ENCODE results near the gene ARHGDIB. TPM values are rescaled to one million over a fixed set of nuclear protein-coding genes. Genes with fewer than 3 reads are reported as not detected.
A peak's percentile ranks its signal among the peaks of the same experiment; 100 is the strongest.

Gene ARHGDIB
- total and polyA plus RNA-seq, 10 of the 15 experiments (the other 5 are each of a cell fraction or from before 2014, with no cell fraction given), result 796 to 2,849 (median 1,346) TPM

- TF ChIP-seq ZBED1 (IDR thresholded peaks at IDR 0.05; ENCODE audit: borderline replicate concordance), result peak; percentile 76
- no peak for TF ChIP-seq BRCA1 (IDR thresholded peaks at IDR 0.05; ENCODE audit: low read depth, low read length)
- TF ChIP-seq NBN (IDR thresholded peaks at IDR 0.05), result peak; percentile 78
- no peak for TF ChIP-seq ZBTB11 (CRISPR knock-in tag; IDR thresholded peaks at IDR 0.05)
- no peak for TF ChIP-seq NFYA (IDR thresholded peaks at IDR 0.05; ENCODE audit: borderline replicate concordance, low read depth, low read length)
- TF ChIP-seq LARP7 (IDR thresholded peaks at IDR 0.05), result no peak
- TF ChIP-seq CUX1 (IDR thresholded peaks at IDR 0.05; ENCODE audit: insufficient replicate concordance, low read depth, low read length), result no peak
- TF ChIP-seq FOXM1 (IDR thresholded peaks at IDR 0.05; ENCODE audit: low read depth, low read length), result peak; percentile 47; the same call in 1 of the 2 replicates
- no peak for TF ChIP-seq SUPT20H (IDR thresholded peaks at IDR 0.05; ENCODE audit: borderline replicate concordance, control insufficient read depth, low read depth, low read length)
- no peak for TF ChIP-seq FOS (IDR thresholded peaks at IDR 0.05; ENCODE audit: borderline replicate concordance, extremely low read depth, insufficient read length)
- TF ChIP-seq MYC (IDR thresholded peaks at IDR 0.05; ENCODE audit: insufficient read depth, insufficient read length, insufficient replicate concordance, low read length, severe bottlenecking), result no peak
- no peak for TF ChIP-seq SREBF2 (IDR thresholded peaks at IDR 0.05; ENCODE audit: low read length)
- no peak for TF ChIP-seq ZZZ3 (IDR thresholded peaks at IDR 0.05; ENCODE audit: control insufficient read depth, insufficient read length, low read depth)
- TF ChIP-seq GABPA (IDR thresholded peaks at IDR 0.05; ENCODE audit: low read depth), result peak; percentile 67; the same call in 1 of the 2 replicates
- no peak for TF ChIP-seq CEBPB (IDR thresholded peaks at IDR 0.05; ENCODE audit: borderline replicate concordance in 1 of 2, low read depth in 2 of 2, low read length in 2 of 2)
- no peak for TF ChIP-seq KLF5 (IDR thresholded peaks at IDR 0.05; ENCODE audit: partially characterized antibody)
- no peak for TF ChIP-seq ATF3 (IDR thresholded peaks at IDR 0.05; ENCODE audit: borderline replicate concordance, extremely low read depth, low read depth, low read length)
These were observed 12.7 kb downstream of the ARHGDIB start (continued) for GRCh38 chr12:14948672-14949071.

All from GM12878 (cell line).